Stimulated activated CD8-positive, alpha-beta memory T cell treated with anti-CD3 and anti-CD28 coated beads, Interleukin-4, amount 100 ng/mL, for 1 hour (primary cell): ENCODE results near the gene TAS2R42.
A peak's percentile ranks its signal among the peaks of the same experiment; 100 is the strongest.

Source experiments
- DNase-seq, 2 donors: peaks; one replicate each; pipeline ENCODE4 v3.0.0-alpha.2; 2020; ENCODE audit warnings: low read depth in 2 of 2, low spot score in 1 of 2

Gene TAS2R42, protein sequence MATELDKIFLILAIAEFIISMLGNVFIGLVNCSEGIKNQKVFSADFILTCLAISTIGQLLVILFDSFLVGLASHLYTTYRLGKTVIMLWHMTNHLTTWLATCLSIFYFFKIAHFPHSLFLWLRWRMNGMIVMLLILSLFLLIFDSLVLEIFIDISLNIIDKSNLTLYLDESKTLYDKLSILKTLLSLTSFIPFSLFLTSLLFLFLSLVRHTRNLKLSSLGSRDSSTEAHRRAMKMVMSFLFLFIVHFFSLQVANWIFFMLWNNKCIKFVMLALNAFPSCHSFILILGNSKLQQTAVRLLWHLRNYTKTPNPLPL

GRCh38 chr12:11186837-11187236 lies at the start of gene TAS2R42:
Gene TAS2R42, minus strand, starts transcription at chr12:11186937. Its CDS starts 0 bp downstream, at chr12:11186937.
- no peak for DNase-seq

DNA sequence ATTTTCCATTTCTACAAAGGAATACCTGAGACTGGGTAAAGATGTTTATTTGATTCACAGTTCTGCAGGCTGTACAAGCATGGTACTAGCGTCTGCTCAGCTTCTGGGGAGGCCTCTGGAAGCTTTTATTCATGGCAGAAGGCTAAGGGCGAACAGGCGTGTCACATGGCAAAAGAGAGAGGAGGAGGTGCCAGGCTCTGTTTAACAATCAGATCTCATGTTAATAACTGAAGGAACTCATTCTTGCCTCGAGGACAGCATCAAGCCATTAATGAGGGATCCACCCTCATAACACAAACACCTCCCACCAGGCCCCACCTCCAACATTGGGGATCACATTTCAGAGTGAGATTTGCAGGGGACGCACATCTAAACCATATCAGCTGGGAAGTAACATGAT lies 46.8 kb upstream of the TAS2R42 start:
- no peak for DNase-seq

DNA sequence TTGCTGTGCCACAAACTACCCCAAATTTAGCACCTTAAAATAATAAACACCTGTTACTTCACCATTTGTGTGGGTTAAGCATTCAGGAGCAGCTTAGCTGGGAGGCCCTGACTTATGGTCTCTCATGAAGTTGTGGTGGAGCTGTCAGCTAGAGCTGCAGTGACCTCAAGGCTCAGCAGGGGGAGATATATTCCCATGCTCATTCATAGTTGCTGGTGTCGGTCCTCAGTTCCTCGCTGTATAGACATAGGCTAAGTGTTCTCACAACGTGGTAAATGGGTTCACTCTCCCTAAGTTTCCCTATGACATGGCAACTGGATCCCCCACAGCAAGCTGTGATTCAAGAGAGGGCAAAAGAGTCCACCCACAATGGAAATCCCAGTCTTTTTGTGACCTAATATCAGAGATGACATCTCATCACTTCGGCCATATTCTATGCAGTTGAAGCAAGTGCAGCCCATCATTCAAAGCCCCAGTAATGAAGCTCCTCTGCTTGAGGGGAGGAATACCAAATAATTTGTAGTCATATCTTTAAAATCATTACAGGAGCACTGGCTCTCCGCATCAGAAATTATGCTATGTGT lies 41.7 kb upstream of the TAS2R42 start:
- DNase-seq, result no peak

DNA sequence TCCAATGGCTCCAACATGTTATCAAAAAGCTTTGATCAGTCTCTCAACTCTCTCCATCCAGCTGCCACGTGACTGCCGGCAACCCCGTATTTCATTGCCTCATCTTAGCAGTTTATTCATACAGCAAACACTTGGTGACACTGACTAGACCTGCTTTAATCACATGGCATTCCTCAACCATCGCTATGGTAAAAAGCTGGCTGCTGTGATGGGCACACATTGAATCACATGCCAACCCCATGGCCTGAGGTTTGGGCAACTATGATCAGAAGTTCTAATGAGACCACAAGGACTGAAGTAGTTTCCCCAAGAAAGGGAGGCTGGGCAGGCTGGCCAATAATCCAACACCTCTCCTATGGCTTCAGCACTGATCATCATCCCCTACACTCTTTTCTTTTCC lies 40.6 kb upstream of the TAS2R42 start:
- DNase-seq, result no peak

DNA sequence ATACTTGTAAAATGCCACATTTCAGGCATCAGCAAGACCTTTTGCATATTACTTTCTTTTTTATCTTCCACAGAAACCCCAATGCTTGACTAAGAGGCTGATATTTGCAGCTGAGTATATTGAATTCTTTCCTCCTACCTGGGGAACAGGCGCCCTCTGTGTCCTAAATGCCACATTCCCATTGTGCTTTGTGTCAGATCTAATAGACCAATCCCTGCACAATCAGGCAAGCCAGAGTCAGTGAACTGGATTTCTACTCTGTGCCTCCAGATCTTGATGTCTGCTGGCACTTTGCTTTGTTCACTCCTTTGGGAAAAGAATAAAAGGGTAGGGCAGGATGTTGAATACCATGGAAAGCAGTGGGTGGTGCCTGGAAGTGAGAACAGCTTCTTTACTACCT lies 22.4 kb upstream of the TAS2R42 start:
- no peak for DNase-seq

- no peak for DNase-seq
These were observed 17.4 kb upstream of the TAS2R42 start for GRCh38 chr12:11204173-11204572.

GRCh38 chr12:11202811-11203210 lies 16.1 kb upstream of the TAS2R42 start:
- no peak for DNase-seq

DNA sequence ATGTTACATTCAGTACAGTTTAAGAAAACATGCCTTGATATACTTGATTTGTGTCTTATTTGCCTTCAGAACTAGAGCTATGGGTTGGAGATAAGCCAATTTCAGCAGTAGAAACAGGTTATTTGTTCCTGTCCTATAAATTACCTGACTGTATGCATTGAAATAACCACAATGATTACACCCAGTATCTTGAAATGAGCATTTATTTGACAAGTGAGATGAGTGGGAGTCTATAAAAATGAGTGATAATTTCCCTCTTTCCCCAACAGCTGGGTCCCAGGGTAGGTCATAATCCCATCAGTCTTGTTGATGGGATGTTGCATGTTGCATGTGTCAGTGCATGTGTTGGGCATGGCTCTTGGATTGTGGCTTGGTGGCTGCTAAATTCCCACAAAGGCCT lies 3.7 kb downstream of the TAS2R42 start:
- DNase-seq, result no peak

- DNase-seq, result no peak
These were observed 4.2 kb downstream of the TAS2R42 start for GRCh38 chr12:11182529-11182928.

DNA sequence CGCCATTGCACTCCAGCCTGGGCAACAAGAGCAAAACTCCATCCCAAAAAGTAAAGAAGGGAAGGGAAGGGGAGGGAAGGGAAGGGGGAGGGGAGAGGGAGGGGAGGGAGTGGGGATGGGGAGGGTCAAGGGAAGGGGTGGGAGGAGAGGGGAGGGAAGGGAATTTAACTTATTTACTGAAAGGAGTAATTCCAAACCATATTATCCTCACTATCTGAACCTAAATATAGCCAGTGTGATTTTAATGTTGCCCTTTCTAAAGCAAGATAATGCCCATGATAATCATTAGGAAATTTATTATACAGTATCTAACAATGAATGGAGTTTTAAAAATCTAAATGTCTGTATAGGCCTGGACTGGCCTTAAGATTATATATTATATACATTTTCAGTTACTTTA lies 8.5 kb downstream of the TAS2R42 start:
- no peak for DNase-seq

- no peak for DNase-seq
These were observed 12.7 kb downstream of the TAS2R42 start for GRCh38 chr12:11174022-11174421.

GRCh38 chr12:11171969-11172675 lies 14.6 kb downstream of the TAS2R42 start:
- DNase-seq, result no peak

GRCh38 chr12:11171145-11171968 lies 15.4 kb downstream of the TAS2R42 start, which contains the start of gene SMIM10L1:
Gene SMIM10L1, plus strand, starts transcription at chr12:11171194. Its CDS starts 163 bp downstream, at chr12:11171357.
- peak; percentile 62 to 71 for DNase-seq

DNA sequence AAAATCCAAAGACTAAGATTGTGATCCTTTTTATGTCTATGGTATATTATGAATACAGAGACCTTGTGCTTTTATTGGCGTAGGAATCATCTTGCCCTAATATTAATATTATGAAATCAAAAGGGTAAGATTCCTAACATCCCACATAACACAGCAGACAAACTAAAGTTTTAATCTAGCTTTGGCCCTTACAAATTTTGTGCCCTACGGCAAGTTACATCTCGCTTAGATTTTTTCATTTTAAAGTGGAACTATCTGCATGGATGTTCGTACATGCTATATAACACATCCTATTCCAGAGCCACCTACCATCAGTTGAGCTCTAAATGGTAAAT lies 16.0 kb downstream of the TAS2R42 start:
- no peak for DNase-seq

DNA sequence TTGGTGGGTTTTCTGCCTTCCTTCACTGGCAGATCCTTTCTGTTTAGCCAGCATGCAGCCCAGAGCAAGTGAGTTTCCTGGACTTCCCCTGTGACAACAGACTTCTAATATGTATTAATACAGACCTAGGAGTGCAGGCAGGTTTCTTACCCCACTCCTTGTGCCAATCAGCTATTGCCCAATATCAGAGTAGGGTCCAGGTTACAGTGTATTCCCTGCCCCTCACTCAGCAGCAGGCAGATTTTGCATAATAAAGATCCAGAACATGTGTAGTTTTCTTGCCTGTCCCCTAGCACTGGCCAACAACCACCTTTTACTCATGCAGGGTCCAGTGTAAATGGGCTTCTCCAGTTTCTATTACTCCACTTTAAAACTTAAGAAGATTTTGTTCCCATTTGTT lies 20.4 kb downstream of the TAS2R42 start:
- DNase-seq, result no peak

DNA sequence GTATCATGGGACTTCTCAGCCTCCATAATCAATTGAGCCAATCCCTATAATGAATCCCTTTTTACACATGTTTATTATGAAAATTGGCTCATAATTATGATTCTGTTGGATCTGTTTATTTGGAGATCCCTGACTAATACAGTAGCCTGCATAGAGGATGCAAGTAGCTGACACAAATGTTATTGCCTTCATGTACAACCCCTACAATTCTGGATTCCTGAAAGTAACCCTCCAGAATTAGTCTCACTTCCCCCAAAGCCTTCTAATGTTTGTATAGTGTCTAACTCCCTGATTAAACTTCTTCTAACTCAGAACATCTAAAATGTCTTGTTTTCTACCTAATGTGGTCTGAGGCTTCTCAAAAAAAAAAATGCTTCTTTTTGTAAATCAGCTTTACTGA lies 22.4 kb downstream of the TAS2R42 start:
- DNase-seq, result no peak

- no peak for DNase-seq
These were observed 24.2 kb downstream of the TAS2R42 start for GRCh38 chr12:11162502-11162901.

DNA sequence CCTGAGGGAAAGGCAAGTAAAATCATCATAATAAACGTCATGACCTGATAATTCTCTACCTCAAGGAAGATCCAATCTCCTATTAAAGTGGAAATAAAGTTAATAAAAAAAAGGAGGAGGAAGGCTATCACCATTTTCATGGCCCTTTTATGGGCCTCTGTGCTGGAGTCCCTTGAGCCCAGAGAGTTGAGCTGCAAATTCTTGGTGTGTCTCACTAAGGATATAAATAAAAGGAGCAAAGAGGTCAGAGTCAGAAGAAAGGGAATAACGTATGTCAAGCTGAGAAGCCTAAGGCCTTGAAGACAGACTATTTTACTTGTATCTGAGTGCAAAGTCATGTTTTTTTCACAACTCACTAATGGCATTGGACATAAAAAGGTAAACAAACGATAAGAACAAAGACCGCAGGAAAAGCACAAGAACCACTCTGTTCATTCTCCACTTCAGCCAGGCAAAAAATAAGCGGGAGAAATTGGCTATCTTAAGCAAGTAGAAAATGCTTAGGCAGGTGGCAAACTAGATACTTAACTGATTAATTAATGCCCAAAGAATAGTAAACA lies 27.8 kb downstream of the TAS2R42 start:
- DNase-seq, result no peak

DNA sequence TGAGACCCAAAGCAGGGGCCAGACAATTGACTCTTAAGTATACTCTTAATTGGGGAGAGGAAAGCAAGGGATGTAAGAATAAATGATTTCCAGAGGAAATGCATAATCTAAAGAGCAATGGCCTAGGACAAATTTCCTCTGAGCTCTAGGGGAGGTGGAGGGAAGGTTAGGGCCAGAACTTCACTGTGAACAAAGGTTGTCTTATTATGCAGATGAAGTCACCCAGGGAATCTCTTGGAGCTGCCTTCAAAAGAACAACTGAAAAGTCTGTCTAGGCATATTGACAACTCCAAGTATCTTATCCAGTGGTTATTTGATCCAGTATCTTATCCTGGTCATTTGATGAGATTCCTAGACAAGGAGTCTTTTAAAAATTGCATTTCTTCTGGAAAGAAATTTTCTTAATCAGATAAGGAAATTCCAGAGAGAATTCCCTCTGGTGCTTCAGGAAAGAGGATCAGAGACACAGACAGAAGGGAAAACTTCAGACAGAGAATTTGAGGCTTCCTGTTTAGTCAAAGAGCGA lies 32.3 kb downstream of the TAS2R42 start:
- DNase-seq, result no peak

DNA sequence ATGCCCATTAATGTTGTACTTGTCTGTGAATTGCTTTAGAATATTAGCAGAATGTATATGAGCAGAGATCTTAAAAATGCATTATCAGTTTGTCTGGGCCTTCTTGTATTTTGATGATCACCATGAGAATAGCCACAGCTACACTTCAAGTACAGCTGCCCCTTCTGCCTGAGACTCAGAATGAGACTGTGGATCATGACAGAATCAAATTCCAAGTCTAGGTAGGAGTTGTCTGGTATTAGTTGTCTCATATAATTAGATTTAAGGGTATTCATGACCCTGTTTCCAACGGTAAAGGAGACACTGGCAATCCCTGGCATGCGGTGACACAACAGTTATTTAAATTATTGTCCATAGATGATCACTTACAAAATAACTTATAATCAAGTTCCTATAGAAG lies 34.0 kb downstream of the TAS2R42 start:
- no peak for DNase-seq

DNA sequence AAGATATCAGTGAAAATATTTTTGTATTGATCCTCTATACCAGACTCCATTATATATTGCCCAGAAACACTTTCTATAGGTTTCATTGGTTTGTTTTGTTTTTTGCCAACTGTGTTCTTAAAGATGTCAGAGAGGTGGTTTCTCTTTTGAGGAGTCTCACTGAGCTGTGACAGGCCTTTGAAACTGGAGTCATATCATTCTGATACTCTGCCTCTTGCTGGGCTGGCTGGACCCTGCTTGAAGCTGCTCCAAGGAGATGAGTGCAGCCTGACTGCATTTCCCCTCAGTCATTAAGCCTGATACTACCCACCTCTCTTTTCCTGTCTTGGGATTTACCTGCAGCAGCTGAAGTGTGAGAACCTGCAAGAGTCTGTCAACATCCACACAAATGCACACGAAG lies 35.9 kb downstream of the TAS2R42 start:
- no peak for DNase-seq
